DMS79 treated with DMSO at 0.1 percent for 48 hours (cell line): ENCODE data around the gene THOC2.

Experiments used
- DNase-seq: peaks from one replicate; lab custom pipeline; 2025; lab: John Stamatoyannopoulos, UW

The THOC2 gene

GRCh38 chrX:123563167-123563566 is 169.7 kb downstream of the THOC2 start:
- no peak for DNase-seq

DNA sequence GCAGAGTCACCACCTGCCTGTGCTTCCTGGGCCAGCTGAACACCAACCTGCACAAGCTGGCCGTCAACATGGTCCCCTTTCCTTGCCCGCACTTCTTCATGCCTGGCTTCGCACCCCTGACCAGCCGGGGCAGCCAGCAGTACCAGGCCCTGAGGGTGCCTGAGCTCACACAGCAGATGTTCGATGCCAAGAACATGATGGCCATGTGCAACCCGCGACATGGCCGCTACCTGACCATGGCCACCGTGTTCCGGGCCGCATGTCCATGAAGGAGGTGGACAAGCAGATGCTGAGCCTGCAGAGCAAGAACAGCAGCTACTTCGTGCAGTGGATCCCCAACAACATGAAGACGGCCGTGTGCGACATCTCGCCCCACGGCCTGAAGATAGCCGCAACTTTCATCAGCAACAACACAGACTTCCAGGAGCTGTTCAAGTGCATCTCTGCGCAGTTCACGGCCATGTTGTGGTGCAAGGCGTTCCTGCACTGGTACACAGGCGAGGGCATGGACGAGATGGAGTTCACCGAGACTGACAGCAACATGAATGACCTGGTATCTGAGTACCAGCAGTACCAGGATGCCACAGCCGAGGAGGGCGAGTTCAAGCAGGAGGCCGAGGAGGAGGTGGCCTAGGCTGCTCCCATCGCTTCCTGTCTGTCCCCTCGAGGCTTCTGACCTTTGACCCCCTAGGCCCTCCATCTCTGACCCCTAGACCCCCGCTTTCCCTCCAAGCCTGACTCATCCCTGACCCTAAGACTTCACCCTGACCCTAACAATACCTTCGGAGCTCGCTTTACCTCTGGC is 170.3 kb downstream of the THOC2 start:
- DNase-seq, result no peak

- DNase-seq, result no peak
Measured at GRCh38 chrX:123561439-123562215, 171.2 kb downstream of the THOC2 start.

GRCh38 chrX:123550829-123551228 is 182.0 kb downstream of the THOC2 start:
- DNase-seq, result no peak
